ENCODE data around the gene CALHM1. TPM values are rescaled to one million over a fixed set of nuclear protein-coding genes. Genes with fewer than 3 reads are reported as not detected.
A peak's percentile ranks its signal among the peaks of the same experiment; 100 is the strongest.

The CALHM1 gene
- total and polyA plus RNA-seq, 8 donors, result 0.16 TPM; not detected in 7

DNA sequence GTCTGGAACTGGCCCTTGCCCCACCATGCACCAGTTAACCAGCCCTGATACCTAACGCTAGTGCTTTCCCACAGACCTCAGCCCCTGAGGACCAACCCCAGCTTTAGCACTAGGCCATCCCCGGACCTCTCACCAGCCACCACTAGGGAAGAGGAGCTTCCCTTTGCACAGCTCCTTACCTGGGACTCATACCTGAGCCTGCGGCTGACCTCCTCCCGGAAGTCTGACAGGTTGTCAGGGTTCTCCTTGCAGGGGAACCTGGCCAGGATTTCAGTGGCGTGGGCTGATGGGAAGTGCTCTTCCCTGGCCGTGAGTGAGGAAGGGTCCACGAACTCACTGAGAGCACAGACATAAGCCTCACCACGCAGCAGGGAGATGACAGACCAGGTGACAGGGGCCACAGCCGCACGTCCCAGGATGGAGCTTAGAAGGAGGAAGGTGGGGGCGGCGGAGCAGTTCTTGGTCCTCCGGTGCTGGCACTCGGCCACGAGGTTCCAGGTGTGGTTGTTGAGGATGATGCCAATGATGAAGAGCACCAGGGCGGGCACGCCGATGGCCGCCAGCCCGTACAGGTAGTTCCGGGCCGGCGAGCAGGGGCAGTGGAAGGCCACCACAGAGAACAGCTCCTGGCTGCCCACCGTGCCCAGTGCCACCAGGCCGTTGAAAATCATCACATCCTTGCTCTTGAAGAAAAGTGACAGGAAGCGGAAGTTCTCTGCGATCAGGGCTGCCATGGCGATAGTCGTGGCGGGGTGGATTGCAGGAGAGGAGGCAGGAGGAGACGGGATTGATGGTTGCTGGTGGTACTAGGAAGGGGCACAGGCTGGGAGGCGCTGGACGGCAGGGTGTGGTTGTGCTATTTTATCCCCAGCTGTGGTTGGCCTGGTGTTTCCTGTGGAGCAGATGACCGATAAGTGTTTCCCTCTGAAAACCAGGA is 9.2 kb downstream of the CALHM1 start:
- FAIRE-seq, result no peak
- peak overlapping the region in 1 of 4 donors; percentile 10 for H3K4me3 ChIP-seq

DNA sequence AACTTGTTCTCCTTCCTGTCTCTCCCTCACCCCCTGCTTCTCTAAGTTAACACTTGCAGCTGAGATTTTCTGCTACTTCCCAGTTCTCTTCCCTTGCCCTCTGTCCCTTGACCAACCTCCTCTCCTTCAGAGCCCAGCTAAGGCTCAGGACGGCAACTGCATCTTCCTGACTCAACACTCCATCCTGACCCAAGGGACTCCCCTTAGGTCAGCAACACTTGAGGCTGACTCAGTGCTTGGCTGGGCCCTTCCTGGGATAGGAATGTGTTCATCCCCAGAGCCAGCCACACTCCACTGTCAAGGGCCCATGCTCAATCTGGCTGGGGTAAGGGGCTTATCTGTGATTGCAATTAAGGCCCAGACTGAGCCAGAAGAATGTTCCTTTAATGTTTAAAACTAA is 10.0 kb downstream of the CALHM1 start:
- Histone ChIP-seq H3K27ac (no peak overlapping the region), H3K36me3 (peaks cover 0 to 23% (median 17%) of the 10 kb centered on the region in 3 donors), H3K4me3 (peak overlapping the region in 1 of 4 donors; percentile 10), H3K4me1 (peaks cover 0 to 4% (median 0%) of the 10 kb centered on the region in 3 donors), H3K27me3 (no peaks in the 10 kb centered on the region), H3K9me3 (no peaks in the 10 kb centered on the region)
- DNase-seq, result no peak
- 80 to 83% methylated on average over 1 of the region's 1 CpG for WGBS, 2 donors
- ATAC-seq, result peak in 3 of 4 donors; percentile 13 to 29 (median 24)
- intact Hi-C loops (cut with DNase I), result no loop called here
- no peak for FAIRE-seq
- TF ChIP-seq CTCF (IDR thresholded peaks at IDR 0.05), result no peak

More for the DNA sequence above, 9.2 kb downstream of the CALHM1 start:
- H3K9me3 ChIP-seq, result no peaks in the 10 kb centered on the region
- intact Hi-C loops (cut with DNase I), result no loop called here
- TF ChIP-seq CTCF (IDR thresholded peaks at IDR 0.05), result no peak
- peaks cover 0 to 16% (median 13%) of the 10 kb centered on the region in 3 donors for H3K36me3 ChIP-seq
- peaks cover 0 to 4% (median 0%) of the 10 kb centered on the region in 3 donors for H3K4me1 ChIP-seq
- WGBS, 2 donors, result 83 to 84% methylated on average over 34 of the region's 34 CpGs
- DNase-seq (peak in 1 of 6 donors; percentile 70), ATAC-seq (no peak)
- H3K27me3 ChIP-seq, result no peaks in the 10 kb centered on the region
- no peak overlapping the region for H3K27ac ChIP-seq

DNA sequence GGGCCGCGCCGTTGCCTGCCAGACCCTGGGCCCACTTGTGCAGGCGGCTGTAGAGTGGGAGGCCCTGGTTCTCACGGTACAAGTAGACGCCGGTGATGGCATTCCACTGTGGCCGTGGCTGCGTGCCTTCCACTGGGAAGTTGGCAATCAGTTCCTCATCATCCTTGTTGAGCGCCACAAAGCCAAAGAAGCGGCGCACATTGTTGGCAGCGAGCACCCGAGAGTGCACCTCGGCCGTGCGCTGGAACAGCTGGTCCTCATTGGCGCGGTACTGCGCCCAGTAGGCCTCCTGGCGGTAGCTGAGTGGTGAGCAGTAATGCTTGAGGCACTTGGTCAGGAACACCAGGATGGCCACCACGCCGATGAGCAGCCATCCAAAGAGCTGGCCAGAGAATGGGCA is 11.5 kb downstream of the CALHM1 start:
- no peak overlapping the region for H3K4me3 ChIP-seq
- H3K27ac ChIP-seq, result no peak overlapping the region
- no peak for FAIRE-seq
- H3K27me3 ChIP-seq, result no peaks in the 10 kb centered on the region
- no peak for ATAC-seq
- no peak for TF ChIP-seq CTCF (IDR thresholded peaks at IDR 0.05)
- WGBS, 2 donors, result 97% methylated on average over 23 of the region's 23 CpGs
- DNase-seq, result no peak
- no peaks in the 10 kb centered on the region for H3K9me3 ChIP-seq
- intact Hi-C loops (cut with DNase I), result no loop called here
- H3K36me3 ChIP-seq, result peaks cover 3 to 37% (median 29%) of the 10 kb centered on the region in 3 donors
- H3K4me1 ChIP-seq, result no peaks in the 10 kb centered on the region

DNA sequence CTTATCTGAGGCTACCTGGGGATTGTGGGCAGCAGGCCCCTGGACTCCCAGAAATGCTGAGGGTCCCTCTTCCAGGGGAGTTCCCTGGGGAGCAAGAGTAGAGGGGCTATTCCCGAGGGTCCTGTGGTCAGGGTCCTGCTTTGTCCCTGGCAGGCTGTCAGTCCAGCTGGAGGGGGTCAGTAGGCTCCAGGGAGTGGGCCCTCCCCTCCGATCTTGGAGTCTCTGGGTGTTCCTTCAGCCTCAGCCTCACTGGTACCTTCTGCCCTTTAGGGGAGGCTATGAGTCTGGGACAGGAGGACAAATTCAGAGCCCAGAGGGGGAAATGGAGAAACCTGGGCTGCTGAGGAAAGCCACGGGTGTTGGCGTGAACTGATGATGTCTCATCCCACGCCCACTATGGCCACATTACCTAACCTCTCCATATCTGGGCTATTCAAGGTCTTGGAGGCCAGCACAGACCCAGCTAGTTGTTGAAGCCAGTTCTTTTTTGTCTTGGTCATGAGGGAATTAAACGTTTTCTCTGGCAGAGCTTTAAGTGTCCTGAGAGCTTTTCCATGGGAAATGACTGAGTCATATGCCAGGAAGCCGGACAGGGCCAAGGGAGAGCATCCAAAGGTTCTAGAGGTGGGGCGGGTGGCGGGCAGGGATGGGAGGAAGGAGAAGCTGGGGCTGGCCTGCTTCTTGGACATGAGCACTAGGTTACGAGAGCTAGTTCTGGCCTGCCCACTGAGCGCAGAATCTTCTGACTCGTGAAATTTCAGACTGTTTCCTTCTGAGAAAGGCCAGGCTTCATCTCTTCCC is 12.7 kb downstream of the CALHM1 start:
- Histone ChIP-seq H3K9me3 (no peaks in the 10 kb centered on the region), H3K36me3 (peaks cover 3 to 48% (median 31%) of the 10 kb centered on the region in 3 donors), H3K27me3 (no peaks in the 10 kb centered on the region), H3K4me3 (no peak overlapping the region), H3K27ac (peak overlapping the region in 1 of 4 donors; percentile 28), H3K4me1 (no peaks in the 10 kb centered on the region)
- intact Hi-C loops (cut with DNase I), result no loop called here
- ATAC-seq, result peak in 2 of 4 donors; percentile 22 to 38
- peak in 1 of 6 donors; percentile 39 for DNase-seq
- no peak for FAIRE-seq
- 78 to 81% methylated on average over 12 of the region's 12 CpGs for WGBS, 2 donors
- TF ChIP-seq CTCF (IDR thresholded peaks at IDR 0.05), result no peak
